ENCODE data around the gene RABGAP1.

The RABGAP1 gene

GRCh38 chr9:123150708-123151503, 210.1 kb downstream of the RABGAP1 start:
- intact Hi-C loops (cut with micrococcal nuclease) = no loop called here
- H3K4me1 Mint-ChIP-seq (ENCODE audit: low read depth) = no peaks in the 10 kb centered on the region
- H3K4me3 Mint-ChIP-seq = no peak overlapping the region
- no peaks in the 10 kb centered on the region for H3K27me3 Mint-ChIP-seq
- no peaks in the 10 kb centered on the region for H3K36me3 Mint-ChIP-seq (ENCODE audit: low read depth)
- H3K9me3 Mint-ChIP-seq = no peaks in the 10 kb centered on the region
- no peak overlapping the region for H3K27ac Mint-ChIP-seq

Measured in dendritic cell treated with granulocyte-macrophage colony-stimulating factor and Interleukin-4, amounts not matched to agents 40 ng/mL and 50 ng/mL, for 4 days (primary cell).